Tibial nerve (tissue), 3 donors: Measurements from ENCODE around the gene DNAJA3.
A peak's percentile ranks its signal among the peaks of the same experiment; 100 is the strongest.

Experiments
- POLR2A ChIP-seq, 2 donors: fragments of 450-650 bp; IDR thresholded peaks; one replicate each; pipeline ENCODE4 v1.6.1; 2017; ENCODE audit warnings: antibody characterized with exemption in 2 of 2, mild to moderate bottlenecking in 2 of 2, moderate library complexity in 2 of 2
- TF ChIP-seq, protein P1 (sequence below), 5 experiments: fragments of 200-600 bp in 3 of 5; fragments of 450-650 bp in 2 of 5; sonication (generic) in 3 of 5; IDR thresholded peaks; one replicate each; pipeline ENCODE4 v1.5.1; 2016 to 2019; ENCODE audit warnings: antibody characterized with exemption in 5 of 5, mild to moderate bottlenecking in 3 of 5, moderate library complexity in 2 of 5

DNA sequence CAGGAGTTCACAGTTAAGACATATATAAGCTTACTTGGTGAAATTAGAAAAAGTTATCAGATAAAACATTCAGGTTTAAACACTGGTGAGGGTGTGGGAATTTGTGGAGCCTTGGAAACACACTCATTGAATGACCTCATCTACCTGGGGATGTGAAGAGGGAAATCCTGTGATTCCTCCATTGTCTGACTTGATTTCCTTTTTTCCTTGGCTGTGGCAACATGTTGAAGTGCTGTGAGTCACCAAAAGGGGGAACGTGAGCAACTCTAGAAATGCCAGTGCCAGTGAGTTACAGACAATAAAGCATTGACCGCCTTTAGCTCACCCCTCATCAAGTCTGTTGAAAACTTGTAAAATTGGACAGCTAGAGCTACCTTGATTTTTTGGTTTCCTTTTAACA, 52.3 kb downstream of the DNAJA3 start:
- TF ChIP-seq POLR2A (IDR thresholded peaks at IDR 0.05), result no peak
- TF ChIP-seq, protein P1, sequence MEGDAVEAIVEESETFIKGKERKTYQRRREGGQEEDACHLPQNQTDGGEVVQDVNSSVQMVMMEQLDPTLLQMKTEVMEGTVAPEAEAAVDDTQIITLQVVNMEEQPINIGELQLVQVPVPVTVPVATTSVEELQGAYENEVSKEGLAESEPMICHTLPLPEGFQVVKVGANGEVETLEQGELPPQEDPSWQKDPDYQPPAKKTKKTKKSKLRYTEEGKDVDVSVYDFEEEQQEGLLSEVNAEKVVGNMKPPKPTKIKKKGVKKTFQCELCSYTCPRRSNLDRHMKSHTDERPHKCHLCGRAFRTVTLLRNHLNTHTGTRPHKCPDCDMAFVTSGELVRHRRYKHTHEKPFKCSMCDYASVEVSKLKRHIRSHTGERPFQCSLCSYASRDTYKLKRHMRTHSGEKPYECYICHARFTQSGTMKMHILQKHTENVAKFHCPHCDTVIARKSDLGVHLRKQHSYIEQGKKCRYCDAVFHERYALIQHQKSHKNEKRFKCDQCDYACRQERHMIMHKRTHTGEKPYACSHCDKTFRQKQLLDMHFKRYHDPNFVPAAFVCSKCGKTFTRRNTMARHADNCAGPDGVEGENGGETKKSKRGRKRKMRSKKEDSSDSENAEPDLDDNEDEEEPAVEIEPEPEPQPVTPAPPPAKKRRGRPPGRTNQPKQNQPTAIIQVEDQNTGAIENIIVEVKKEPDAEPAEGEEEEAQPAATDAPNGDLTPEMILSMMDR (IDR thresholded peaks at IDR 0.05), result peak in 1 of 5 experiments; percentile 17
